Parathyroid adenoma (tissue), 2 donors: ENCODE measurements around the gene NOP58.
"Not testable (repeated sequence)": the region's sequence is repeated elsewhere in the genome, so short reads cannot be mapped to it uniquely, and the experiment has no call there.

Experiments used
- H2AFZ ChIP-seq: fragments of 300-600 bp; sonication (generic); one replicate; pipeline ENCODE4 v1.7.0; 2017; ENCODE audit warnings: antibody characterized with exemption, mild to moderate bottlenecking
- H3K27ac ChIP-seq: fragments of 300-600 bp; sonication (generic); one replicate; pipeline ENCODE4 v1.7.0; 2017
- H3K27me3 ChIP-seq: fragments of 300-600 bp; sonication (generic); one replicate; pipeline ENCODE4 v1.7.0; 2017; ENCODE audit warnings: low read length; ENCODE audit not compliant: control insufficient read depth, insufficient read depth
- H3K36me3 ChIP-seq: fragments of 300-600 bp; sonication (generic); one replicate; pipeline ENCODE4 v1.7.0; 2017; ENCODE audit warnings: low read length; ENCODE audit not compliant: control insufficient read depth, insufficient read depth
- H3K4me1 ChIP-seq: fragments of 300-600 bp; sonication (generic); one replicate; pipeline ENCODE4 v1.7.0; 2017; ENCODE audit warnings: control low read depth
- H3K4me2 ChIP-seq: fragments of 300-600 bp; sonication (generic); one replicate; pipeline ENCODE4 v1.7.0; 2017; ENCODE audit warnings: low read length
- H3K4me3 ChIP-seq: fragments of 300-600 bp; sonication (generic); one replicate; pipeline ENCODE4 v1.7.0; 2017; ENCODE audit warnings: low read depth, low read length
- H3K79me2 ChIP-seq: fragments of 300-600 bp; sonication (generic); one replicate; pipeline ENCODE4 v1.7.0; 2017; ENCODE audit warnings: control low read depth
- H3K9ac ChIP-seq: fragments of 300-600 bp; sonication (generic); one replicate; pipeline ENCODE4 v1.7.0; 2017; ENCODE audit warnings: mild to moderate bottlenecking
- H3K9me3 ChIP-seq: fragments of 300-600 bp; sonication (generic); one replicate; pipeline ENCODE4 v1.7.0; 2017; ENCODE audit warnings: low read length; ENCODE audit not compliant: control insufficient read depth
- CTCF ChIP-seq: fragments of 300-600 bp; sonication (generic); IDR thresholded peaks from one replicate; pipeline ENCODE4 v1.7.0; 2017; ENCODE audit warnings: antibody characterized with exemption, mild to moderate bottlenecking
- donor health status: primary hyperparathyroidism.

The NOP58 gene

GRCh38 chr2:202307690-202308089, 42.1 kb downstream of the NOP58 start:
- Histone ChIP-seq H3K9ac (no peak overlapping the region), H3K36me3 (no peaks in the 10 kb centered on the region), H3K9me3 (no peaks in the 10 kb centered on the region), H3K27me3 (no peaks in the 10 kb centered on the region), H3K4me2 (no peak overlapping the region), H3K4me1 (no peaks in the 10 kb centered on the region), H3K27ac (no peak overlapping the region), H2AFZ (no peak overlapping the region), H3K79me2 (peaks cover 2% of the 10 kb centered on the region), H3K4me3 (no peak overlapping the region)
- no peak for TF ChIP-seq CTCF

GRCh38 chr2:202311823-202312388, 46.3 kb downstream of the NOP58 start:
- Histone ChIP-seq H3K79me2 (peaks cover 2% of the 10 kb centered on the region), H3K36me3 (no peaks in the 10 kb centered on the region), H3K4me1 (no peaks in the 10 kb centered on the region), H2AFZ (no peak overlapping the region), H3K27me3 (no peaks in the 10 kb centered on the region), H3K9me3 (no peaks in the 10 kb centered on the region), H3K9ac (no peak overlapping the region), H3K4me3 (no peak overlapping the region), H3K27ac (no peak overlapping the region), H3K4me2 (no peak overlapping the region)
- no peak for TF ChIP-seq CTCF

GRCh38 chr2:202314116-202314515, 48.6 kb downstream of the NOP58 start:
- H2AFZ ChIP-seq: no peak overlapping the region
- H3K4me1 ChIP-seq: no peaks in the 10 kb centered on the region
- no peaks in the 10 kb centered on the region for H3K9me3 ChIP-seq
- no peaks in the 10 kb centered on the region for H3K79me2 ChIP-seq
- no peak overlapping the region for H3K9ac ChIP-seq
- no peaks in the 10 kb centered on the region for H3K36me3 ChIP-seq
- no peak overlapping the region for H3K4me2 ChIP-seq
- no peak overlapping the region for H3K4me3 ChIP-seq
- no peak for TF ChIP-seq CTCF
- no peak overlapping the region for H3K27ac ChIP-seq
- no peaks in the 10 kb centered on the region for H3K27me3 ChIP-seq

GRCh38 chr2:202317080-202317857, 51.7 kb downstream of the NOP58 start:
- no peak for TF ChIP-seq CTCF
- H3K9ac ChIP-seq: no peak overlapping the region
- peak overlapping the region; percentile 55 for H3K27ac ChIP-seq
- no peaks in the 10 kb centered on the region for H3K4me1 ChIP-seq
- no peaks in the 10 kb centered on the region for H3K27me3 ChIP-seq
- H3K79me2 ChIP-seq: peaks cover 4% of the 10 kb centered on the region
- no peaks in the 10 kb centered on the region for H3K9me3 ChIP-seq
- H3K4me3 ChIP-seq: no peak overlapping the region
- H3K4me2 ChIP-seq: peak overlapping the region; percentile 4
- H2AFZ ChIP-seq: no peak overlapping the region
- H3K36me3 ChIP-seq: no peaks in the 10 kb centered on the region

GRCh38 chr2:202320362-202320761, 54.8 kb downstream of the NOP58 start:
- not testable (repeated sequence) for H3K4me2 ChIP-seq, H3K27ac ChIP-seq, H3K79me2 ChIP-seq, H2AFZ ChIP-seq, H3K4me1 ChIP-seq, H3K9ac ChIP-seq, H3K4me3 ChIP-seq, H3K9me3 ChIP-seq, H3K27me3 ChIP-seq, H3K36me3 ChIP-seq
